ENCODE results near the gene OLA1.

The OLA1 gene

DNA sequence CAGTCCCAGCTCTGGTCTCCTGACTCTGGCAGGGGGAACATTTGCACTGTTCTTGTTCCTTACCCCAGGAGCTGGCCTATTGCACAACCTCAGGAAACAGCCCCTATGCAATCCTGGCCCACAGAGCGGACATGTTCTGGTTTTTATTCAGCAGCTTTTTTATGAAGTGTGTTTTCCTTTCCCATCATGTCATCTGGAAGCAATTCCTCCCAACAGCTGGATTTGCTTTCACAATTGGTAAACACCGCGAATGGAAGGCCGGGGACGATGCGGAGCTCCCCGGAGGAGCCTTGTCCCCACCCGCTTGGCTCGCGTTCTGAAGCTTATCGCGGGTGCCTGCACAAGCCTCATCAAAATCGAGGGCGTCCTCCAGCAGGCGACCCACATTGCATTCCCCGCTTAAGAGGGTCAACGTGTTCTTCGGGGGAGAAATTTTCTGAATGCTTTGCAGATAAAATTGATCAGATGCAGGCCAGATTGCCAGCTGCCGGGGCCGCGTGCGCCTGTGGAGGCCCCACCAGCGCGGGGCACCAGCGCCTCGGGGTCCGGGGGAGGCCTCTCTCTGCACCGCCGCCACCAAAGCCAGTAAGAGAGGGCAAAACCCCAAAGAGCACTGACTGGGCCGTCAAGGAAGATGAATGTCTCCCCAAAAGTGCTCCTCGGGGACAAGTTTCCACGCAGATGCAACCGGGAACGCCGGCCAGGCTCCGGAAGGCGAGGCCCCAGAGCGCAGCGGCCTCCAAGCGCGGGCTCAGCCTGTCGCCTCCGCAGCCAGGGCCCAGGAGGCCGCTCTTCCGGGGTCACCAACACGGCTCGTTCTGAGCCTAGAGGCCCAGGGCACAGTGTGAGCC is 222.8 kb downstream of the OLA1 start:
- peak overlapping the region; percentile 100 for H4K91ac ChIP-seq (ENCODE audit: low read depth, low read length)
- peak overlapping the region; percentile 99 for H2BK5ac ChIP-seq (ENCODE audit: low read depth, low read length, poor library complexity)
- peak overlapping the region; percentile 100 for H3K14ac ChIP-seq (ENCODE audit: low read length)
- no peaks in the 10 kb centered on the region for H3K9me3 ChIP-seq (ENCODE audit: insufficient read depth, low read depth, low read length)
- H2AFZ ChIP-seq (ENCODE audit: insufficient read depth, low read length, poor library complexity), result peak overlapping the region; percentile 94
- peak overlapping the region; percentile 36 for H3K4me2 ChIP-seq (ENCODE audit: low read length)
- H3K23ac ChIP-seq (ENCODE audit: low read length), result no peak overlapping the region
- peak overlapping the region; percentile 48 for H3K9ac ChIP-seq (ENCODE audit: low read length)
- peak overlapping the region; percentile 98 for H3K4ac ChIP-seq (ENCODE audit: low read depth, low read length)
- no peak overlapping the region for H3K4me3 ChIP-seq (ENCODE audit: low read depth, low read length)
- peak overlapping the region; percentile 98 for H2BK12ac ChIP-seq (ENCODE audit: low read length)
- peaks cover 49% of the 10 kb centered on the region for H3K79me1 ChIP-seq (ENCODE audit: low read length)
- H4K12ac ChIP-seq (ENCODE audit: low read depth, low read length), result peak overlapping the region; percentile 94
- H4K8ac ChIP-seq (ENCODE audit: low read depth, low read length), result peak overlapping the region; percentile 99
- H3K18ac ChIP-seq (ENCODE audit: low read length), result peak overlapping the region; percentile 99
- peaks cover 14% of the 10 kb centered on the region for H3K79me2 ChIP-seq (ENCODE audit: control insufficient read depth, insufficient read depth, low read length, poor library complexity)
- no peaks in the 10 kb centered on the region for H3K36me3 ChIP-seq (ENCODE audit: control insufficient read depth in 1 of 2, insufficient read depth in 2 of 2, low read length in 2 of 2)
- peak overlapping the region; percentile 99 for H2AK5ac ChIP-seq (ENCODE audit: low read length)
- WGBS (ENCODE audit: extremely low coverage, insufficient coverage, insufficient read length), result no CpG with 5 or more reads among the region's 47 CpGs
- H3K27ac ChIP-seq (ENCODE audit: low read depth, low read length), result peak overlapping the region; percentile 100
- peak; percentile 83 to 89 for DNase-seq
- no peaks in the 10 kb centered on the region for H3K27me3 ChIP-seq (ENCODE audit: insufficient read depth, low read length)
- H2BK120ac ChIP-seq (ENCODE audit: insufficient read depth, low read length, poor library complexity), result peak overlapping the region; percentile 100
- H3K4me1 ChIP-seq (ENCODE audit: control insufficient read depth in 1 of 2, insufficient read depth in 2 of 2, low read length in 2 of 2), result peaks cover 25 to 42% of the 10 kb centered on the region in 2 experiments

DNA sequence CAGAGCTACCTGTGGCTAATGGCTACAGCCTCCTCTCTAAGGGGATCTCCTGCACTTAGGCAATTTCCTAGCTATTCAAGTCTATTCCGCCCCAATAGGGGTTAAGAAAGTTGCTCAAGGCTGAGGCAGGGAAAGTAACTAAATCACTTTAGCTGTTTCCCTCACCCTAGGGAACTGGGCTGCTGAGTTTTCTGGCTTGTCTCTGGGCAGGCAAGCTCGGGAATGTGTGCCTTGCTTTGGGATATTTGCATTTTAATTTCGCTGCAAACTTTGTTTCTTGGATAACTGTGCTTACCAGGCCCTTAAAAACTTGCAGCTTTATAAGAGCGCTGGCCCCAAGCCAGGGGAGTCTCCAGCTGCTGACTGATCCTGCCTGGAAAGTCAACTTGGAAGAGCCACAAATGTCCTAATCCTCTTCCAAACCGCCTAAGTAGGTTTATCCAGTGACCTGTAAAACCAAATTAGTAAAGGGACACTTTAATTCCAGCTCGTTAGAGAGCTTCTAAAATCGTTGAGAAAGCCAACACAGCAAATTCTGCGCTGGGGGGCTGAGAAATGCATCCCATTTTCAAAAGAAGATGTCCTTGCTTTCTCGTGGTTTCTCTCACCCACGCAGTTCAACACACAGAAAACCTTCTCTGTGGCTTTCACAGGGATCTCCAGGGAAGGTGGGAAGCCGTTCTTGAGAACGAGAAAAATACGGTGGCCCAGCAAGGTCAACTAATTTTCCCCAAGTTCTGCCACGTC is 223.6 kb downstream of the OLA1 start:
- Histone ChIP-seq H3K4me1 (ENCODE audit: control insufficient read depth in 1 of 2, insufficient read depth in 2 of 2, low read length in 2 of 2) (peaks cover 25 to 43% of the 10 kb centered on the region in 2 experiments), H3K4me3 (ENCODE audit: low read depth, low read length) (no peak overlapping the region), H3K14ac (ENCODE audit: low read length) (peak overlapping the region; percentile 100), H3K9me3 (ENCODE audit: insufficient read depth, low read depth, low read length) (no peaks in the 10 kb centered on the region), H2BK12ac (ENCODE audit: low read length) (peak overlapping the region; percentile 98), H3K36me3 (ENCODE audit: control insufficient read depth in 1 of 2, insufficient read depth in 2 of 2, low read length in 2 of 2) (no peaks in the 10 kb centered on the region), H2AK5ac (ENCODE audit: low read length) (peak overlapping the region; percentile 45), H3K23ac (ENCODE audit: low read length) (no peak overlapping the region), H3K4ac (ENCODE audit: low read depth, low read length) (peak overlapping the region; percentile 96), H4K12ac (ENCODE audit: low read depth, low read length) (peak overlapping the region; percentile 94), H3K27me3 (ENCODE audit: insufficient read depth, low read length) (no peaks in the 10 kb centered on the region), H2AFZ (ENCODE audit: insufficient read depth, low read length, poor library complexity) (peak overlapping the region; percentile 14), H2BK5ac (ENCODE audit: low read depth, low read length, poor library complexity) (peak overlapping the region; percentile 99), H4K8ac (ENCODE audit: low read depth, low read length) (peak overlapping the region; percentile 99), H3K18ac (ENCODE audit: low read length) (peak overlapping the region; percentile 64), H3K27ac (ENCODE audit: low read depth, low read length) (peak overlapping the region; percentile 100), H4K91ac (ENCODE audit: low read depth, low read length) (peak overlapping the region; percentile 100), H3K79me2 (ENCODE audit: control insufficient read depth, insufficient read depth, low read length, poor library complexity) (peaks cover 14% of the 10 kb centered on the region), H3K9ac (ENCODE audit: low read length) (peak overlapping the region; percentile 48), H3K79me1 (ENCODE audit: low read length) (peaks cover 48% of the 10 kb centered on the region), H3K4me2 (ENCODE audit: low read length) (peak overlapping the region; percentile 25), H2BK120ac (ENCODE audit: insufficient read depth, low read length, poor library complexity) (peak overlapping the region; percentile 100)
- DNase-seq, result no peak
- WGBS (ENCODE audit: extremely low coverage, insufficient coverage, insufficient read length), result no CpG with 5 or more reads among the region's 14 CpGs

DNA sequence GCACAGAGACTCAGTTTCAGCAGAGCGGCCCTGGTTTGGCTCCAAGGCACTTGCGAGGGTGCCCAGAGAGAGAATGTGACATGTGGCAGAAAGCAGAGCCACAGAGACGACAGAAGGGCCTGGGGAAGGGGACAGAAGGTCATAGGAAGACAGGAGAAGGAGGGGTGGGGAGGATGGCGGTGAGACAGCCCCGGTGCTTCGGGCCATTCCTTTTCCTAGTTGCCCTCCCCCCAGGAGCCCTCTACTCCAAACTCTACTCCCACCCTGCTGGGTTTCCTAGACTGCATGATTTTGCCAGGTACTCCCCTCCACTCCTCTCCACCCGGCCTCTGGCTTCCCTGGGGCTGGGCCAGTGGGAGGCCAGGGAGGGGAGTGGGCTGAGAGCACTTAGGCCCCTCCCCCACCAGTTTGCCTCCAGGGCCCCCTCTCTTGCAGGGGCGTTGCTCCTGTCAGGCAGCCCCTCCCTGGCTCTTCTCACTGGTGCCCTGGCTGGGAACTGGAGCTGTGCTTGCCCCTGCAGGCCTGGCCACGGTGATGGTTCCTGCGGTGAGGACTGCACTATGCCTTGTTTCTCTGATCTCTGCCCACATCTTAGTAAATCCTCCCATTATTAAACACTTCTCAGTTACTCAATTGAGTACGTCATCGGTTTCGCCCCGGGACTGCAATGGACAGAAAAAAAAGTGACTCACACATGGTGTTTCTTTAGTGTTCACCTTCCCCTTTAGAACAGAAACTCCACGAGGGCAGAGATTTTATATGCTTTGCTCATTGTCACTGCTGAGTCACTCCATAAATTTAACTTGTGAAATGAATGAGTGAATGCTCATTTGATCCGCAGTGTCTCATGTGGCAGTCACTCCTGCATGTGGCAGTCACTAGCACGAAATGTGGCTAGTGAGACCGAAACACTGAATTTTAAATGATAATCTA is 224.5 kb downstream of the OLA1 start:
- no peaks in the 10 kb centered on the region for H3K9me3 ChIP-seq (ENCODE audit: insufficient read depth, low read depth, low read length)
- peak overlapping the region; percentile 99 for H2BK5ac ChIP-seq (ENCODE audit: low read depth, low read length, poor library complexity)
- peaks cover 47% of the 10 kb centered on the region for H3K79me1 ChIP-seq (ENCODE audit: low read length)
- peaks cover 14% of the 10 kb centered on the region for H3K79me2 ChIP-seq (ENCODE audit: control insufficient read depth, insufficient read depth, low read length, poor library complexity)
- H3K36me3 ChIP-seq (ENCODE audit: control insufficient read depth in 1 of 2, insufficient read depth in 2 of 2, low read length in 2 of 2), result no peaks in the 10 kb centered on the region
- peaks cover 25 to 43% of the 10 kb centered on the region in 2 experiments for H3K4me1 ChIP-seq (ENCODE audit: control insufficient read depth in 1 of 2, insufficient read depth in 2 of 2, low read length in 2 of 2)
- H3K18ac ChIP-seq (ENCODE audit: low read length), result peak overlapping the region; percentile 48
- peak overlapping the region; percentile 35 for H3K4me2 ChIP-seq (ENCODE audit: low read length)
- peak overlapping the region; percentile 100 for H3K27ac ChIP-seq (ENCODE audit: low read depth, low read length)
- no peak overlapping the region for H3K4me3 ChIP-seq (ENCODE audit: low read depth, low read length)
- H2BK120ac ChIP-seq (ENCODE audit: insufficient read depth, low read length, poor library complexity), result peak overlapping the region; percentile 100
- peak overlapping the region; percentile 99 for H4K8ac ChIP-seq (ENCODE audit: low read depth, low read length)
- peak overlapping the region; percentile 100 for H3K14ac ChIP-seq (ENCODE audit: low read length)
- peak overlapping the region; percentile 96 for H3K4ac ChIP-seq (ENCODE audit: low read depth, low read length)
- H3K27me3 ChIP-seq (ENCODE audit: insufficient read depth, low read length), result no peaks in the 10 kb centered on the region
- peak overlapping the region; percentile 100 for H4K91ac ChIP-seq (ENCODE audit: low read depth, low read length)
- peak overlapping the region; percentile 5 for H2AK5ac ChIP-seq (ENCODE audit: low read length)
- peak overlapping the region; percentile 98 for H2BK12ac ChIP-seq (ENCODE audit: low read length)
- no peak overlapping the region for H3K9ac ChIP-seq (ENCODE audit: low read length)
- H2AFZ ChIP-seq (ENCODE audit: insufficient read depth, low read length, poor library complexity), result no peak overlapping the region
- no CpG with 5 or more reads among the region's 18 CpGs for WGBS (ENCODE audit: extremely low coverage, insufficient coverage, insufficient read length)
- no peak overlapping the region for H3K23ac ChIP-seq (ENCODE audit: low read length)
- H4K12ac ChIP-seq (ENCODE audit: low read depth, low read length), result no peak overlapping the region
- peak; percentile 96 to 98 for DNase-seq
